ENCODE data around the gene MT1B.

Gene MT1B

DNA sequence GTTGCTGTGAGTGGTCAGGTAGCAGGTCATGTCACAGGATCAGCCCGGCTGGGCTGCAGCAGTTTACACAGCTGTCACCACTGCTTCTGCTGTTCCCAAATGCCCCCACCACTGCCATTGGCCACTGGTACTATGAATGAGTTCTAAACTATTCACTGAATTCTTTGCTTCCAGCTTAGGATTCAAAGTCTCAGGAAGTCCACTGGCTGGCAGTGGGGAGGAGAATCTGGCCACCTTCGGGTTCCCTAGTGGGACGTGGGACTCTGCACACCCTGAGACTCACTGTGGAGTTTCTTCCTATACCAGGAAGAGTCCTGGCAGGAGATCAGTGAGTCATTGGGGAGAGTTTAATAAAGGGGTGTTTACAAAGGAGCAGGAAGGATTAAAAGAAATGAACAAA lies 37.5 kb downstream of the MT1B start:
- DNase-seq = no peak

GRCh38 chr16:56690420-56691122 lies 38.9 kb downstream of the MT1B start:
- DNase-seq = no peak

GRCh38 chr16:56691885-56692284 lies 40.2 kb downstream of the MT1B start:
- DNase-seq = no peak

- DNase-seq = no peak
Measured at GRCh38 chr16:56695246-56695645, 43.6 kb downstream of the MT1B start.

GRCh38 chr16:56697456-56698155 lies 45.9 kb downstream of the MT1B start:
- no peak for DNase-seq

- DNase-seq = no peak
Measured at GRCh38 chr16:56700195-56700594, 48.5 kb downstream of the MT1B start.

GRCh38 chr16:56700631-56701030 lies 48.9 kb downstream of the MT1B start:
- no peak for DNase-seq

- no peak for DNase-seq
Measured at GRCh38 chr16:56701534-56701933, 49.8 kb downstream of the MT1B start.

Measured in activated CD4-positive, CD25-positive, alpha-beta regulatory T cell treated with anti-CD3 and anti-CD28 coated beads, Interleukin-2, amount 50 U/mL, for 72 hours (primary cell).